OCI-LY1 (cell line): Measurements from ENCODE around the gene EDEM2.
"Not testable (repeated sequence)": the region's sequence is repeated elsewhere in the genome, so short reads cannot be mapped to it uniquely, and the experiment has no call there.

Experiments
- H2AFZ ChIP-seq: fragments of 200-600 bp; sonication (generic), shearing (Covaris generic); 2 replicates; pipeline ENCODE4 v1.6.0; 2014; ENCODE audit warnings: antibody characterized with exemption, mild to moderate bottlenecking, low read length
- H3F3A ChIP-seq: fragments of 200-600 bp; sonication (generic), shearing (Covaris generic); 2 replicates; pipeline ENCODE4 v1.6.0; 2014; ENCODE audit warnings: mild to moderate bottlenecking, antibody characterized with exemption, low read length, moderate library complexity; ENCODE audit not compliant: insufficient read depth
- H3K27ac ChIP-seq: fragments of 200-600 bp; sonication (generic); 2 replicates; pipeline ENCODE4 v1.5.1; 2014; ENCODE audit warnings: low read length, mixed run types, mild to moderate bottlenecking, low read depth; ENCODE audit not compliant: poor library complexity, severe bottlenecking
- H3K27me3 ChIP-seq: fragments of 200-600 bp; sonication (generic); 2 replicates; pipeline ENCODE4 v1.6.0; 2014; ENCODE audit warnings: antibody characterized with exemption, mild to moderate bottlenecking, low read length, moderate library complexity; ENCODE audit not compliant: insufficient read depth
- H3K36me3 ChIP-seq: fragments of 200-600 bp; sonication (generic); 2 replicates; pipeline ENCODE4 v1.6.1; 2014; ENCODE audit warnings: mild to moderate bottlenecking, antibody characterized with exemption, low read length, moderate library complexity, mixed read lengths; ENCODE audit not compliant: insufficient read depth
- H3K4me1 ChIP-seq: fragments of 200-600 bp; sonication (generic); 2 replicates; pipeline ENCODE4 v1.5.1; 2014; ENCODE audit warnings: mild to moderate bottlenecking, low read length, moderate library complexity; ENCODE audit not compliant: insufficient read depth, severe bottlenecking
- H3K4me2 ChIP-seq: fragments of 200-600 bp; sonication (generic), shearing (Covaris generic); 2 replicates; pipeline ENCODE4 v1.6.1; 2014; ENCODE audit warnings: low read length
- H3K4me3 ChIP-seq: fragments of 200-600 bp; sonication (generic); 2 replicates; pipeline ENCODE4 v1.5.1; 2014; ENCODE audit warnings: low read length, low read depth, mild to moderate bottlenecking, mixed read lengths; ENCODE audit not compliant: poor library complexity, severe bottlenecking
- H3K79me2 ChIP-seq: fragments of 200-600 bp; shearing (Covaris generic); 2 replicates; pipeline ENCODE4 v1.6.1; 2016; ENCODE audit warnings: mixed run types, low read length, mixed read lengths; ENCODE audit not compliant: insufficient read depth
- H3K9ac ChIP-seq: fragments of 200-600 bp; sonication (generic), shearing (Covaris generic); 2 replicates; pipeline ENCODE4 v1.6.1; 2014; ENCODE audit warnings: mild to moderate bottlenecking, low read length, mixed read lengths
- H3K9me2 ChIP-seq: fragments of 200-600 bp; sonication (generic), shearing (Covaris generic); 2 replicates; pipeline ENCODE4 v1.6.1; 2014; ENCODE audit warnings: low read depth, mild to moderate bottlenecking, low read length, mixed read lengths
- H3K9me3 ChIP-seq: fragments of 200-600 bp; shearing (Covaris generic); 2 replicates; pipeline ENCODE4 v1.6.1; 2014; ENCODE audit warnings: low read length, mixed read lengths
- H4K20me1 ChIP-seq: fragments of 200-600 bp; sonication (generic), shearing (Covaris generic); 2 replicates; pipeline ENCODE4 v1.6.0; 2016; ENCODE audit warnings: mild to moderate bottlenecking, low read length; ENCODE audit not compliant: insufficient read depth
- CTCF ChIP-seq: fragments of 200-600 bp; sonication (generic), shearing (Covaris generic); IDR thresholded peaks from 2 replicates; pipeline ENCODE4 v1.5.1; 2017; ENCODE audit warnings: mild to moderate bottlenecking, antibody characterized with exemption, low read length, moderate library complexity, mixed read lengths
- EZH2 ChIP-seq: fragments of 200-600 bp; sonication (generic), shearing (Covaris generic); IDR thresholded peaks from 2 replicates; pipeline ENCODE4 v1.8.0; 2017; ENCODE audit warnings: borderline replicate concordance, mixed run types, mild to moderate bottlenecking, antibody characterized with exemption, low read length, moderate library complexity, mixed read lengths

Gene EDEM2

GRCh38 chr20:35165221-35166185, 18.4 kb upstream of the EDEM2 start:
- Histone ChIP-seq H3K9me3 (no peaks in the 10 kb centered on the region), H3K9me2 (no peaks in the 10 kb centered on the region), H3K27ac (no peak overlapping the region), H3K36me3 (no peaks in the 10 kb centered on the region), H3K79me2 (no peaks in the 10 kb centered on the region), H3K4me3 (no peak overlapping the region), H3K27me3 (no peaks in the 10 kb centered on the region), H3K4me1 (no peaks in the 10 kb centered on the region), H3F3A (no peaks in the 10 kb centered on the region), H2AFZ (no peak overlapping the region), H3K4me2 (no peak overlapping the region), H3K9ac (no peak overlapping the region), H4K20me1 (no peaks in the 10 kb centered on the region)
- no peak for TF ChIP-seq EZH2
- no peak for TF ChIP-seq CTCF

GRCh38 chr20:35164531-35164930, 17.4 kb upstream of the EDEM2 start:
- not testable (repeated sequence) for H3F3A ChIP-seq, H3K4me3 ChIP-seq, H2AFZ ChIP-seq, H3K79me2 ChIP-seq, H3K4me2 ChIP-seq, H3K27ac ChIP-seq, H3K9me2 ChIP-seq, H3K4me1 ChIP-seq, H3K27me3 ChIP-seq, H3K9me3 ChIP-seq, H3K36me3 ChIP-seq, H4K20me1 ChIP-seq, H3K9ac ChIP-seq

GRCh38 chr20:35160341-35160740, 13.2 kb upstream of the EDEM2 start:
- not testable (repeated sequence) for H2AFZ ChIP-seq, H3K27me3 ChIP-seq, H3K27ac ChIP-seq, H3F3A ChIP-seq, H3K4me3 ChIP-seq, H3K9me2 ChIP-seq, H3K9me3 ChIP-seq, H3K9ac ChIP-seq, H3K4me2 ChIP-seq, H4K20me1 ChIP-seq, H3K36me3 ChIP-seq, H3K4me1 ChIP-seq, H3K79me2 ChIP-seq

GRCh38 chr20:35156978-35157377, 9.8 kb upstream of the EDEM2 start:
- H3K79me2 ChIP-seq: no peaks in the 10 kb centered on the region

More at GRCh38 chr20:35156978-35157377, 9.8 kb upstream of the EDEM2 start:
- H3K27ac ChIP-seq: no peak overlapping the region
- no peaks in the 10 kb centered on the region for H3F3A ChIP-seq
- H2AFZ ChIP-seq: no peak overlapping the region
- H3K9me3 ChIP-seq: no peaks in the 10 kb centered on the region
- H3K4me2 ChIP-seq: no peak overlapping the region
- H3K4me3 ChIP-seq: no peak overlapping the region
- TF ChIP-seq CTCF (no peak), EZH2 (no peak)
- no peaks in the 10 kb centered on the region for H3K36me3 ChIP-seq
- H3K9me2 ChIP-seq: no peaks in the 10 kb centered on the region
- no peaks in the 10 kb centered on the region for H3K4me1 ChIP-seq
- no peaks in the 10 kb centered on the region for H3K27me3 ChIP-seq
- H4K20me1 ChIP-seq: no peaks in the 10 kb centered on the region
- H3K9ac ChIP-seq: no peak overlapping the region
